GM18508 (cell line): Measurements from ENCODE around the gene ACACA.

ENCODE experiments used
- ATAC-seq: cut with Tn5 transposase; IDR thresholded peaks from one replicate; pipeline ENCODE4 v1.9.1; 2021; ENCODE audit warnings: moderate number of reproducible peaks; ENCODE audit not compliant: insufficient read depth, unreplicated experiment

ACACA gene

DNA sequence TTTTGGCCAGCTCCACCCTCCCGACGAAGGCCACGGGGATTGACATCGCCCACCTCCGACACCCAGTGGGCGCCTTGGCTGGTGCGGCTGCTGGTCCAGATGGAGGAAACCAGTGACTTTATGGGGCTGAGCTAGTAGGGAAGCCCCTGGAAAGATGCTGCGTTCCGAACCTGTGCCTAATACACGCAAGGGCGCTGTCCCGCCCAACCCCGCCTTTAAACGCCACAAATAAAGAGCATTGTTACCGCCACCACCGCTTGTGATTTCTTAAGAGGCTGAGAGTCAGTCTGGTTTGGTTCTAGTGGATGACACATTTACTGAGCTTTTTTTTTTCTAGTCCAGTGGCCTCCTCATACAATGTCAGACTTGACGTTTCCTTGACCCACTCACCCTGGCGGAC is 350.0 kb downstream of the ACACA start:
- no peak for ATAC-seq

DNA sequence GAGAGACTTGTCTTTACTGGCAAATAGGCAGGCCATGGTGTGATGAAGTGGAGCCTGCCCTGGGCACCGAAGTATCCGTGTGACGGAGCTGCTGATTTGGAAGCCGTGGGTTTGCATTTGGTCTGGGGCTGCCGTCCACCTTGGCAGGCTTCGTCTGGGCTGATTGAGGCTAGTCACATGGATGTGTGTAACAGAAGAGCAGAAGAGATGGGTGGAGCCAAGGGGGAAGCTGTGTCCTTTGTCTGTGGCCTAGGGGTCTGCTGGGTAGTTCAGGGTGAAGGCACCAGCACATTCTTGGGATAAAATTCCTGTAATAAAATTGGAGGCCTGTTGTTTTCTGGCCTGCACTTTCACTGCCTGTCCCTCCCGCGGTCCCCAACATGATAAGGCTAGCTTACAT is 351.7 kb downstream of the ACACA start:
- no peak for ATAC-seq

DNA sequence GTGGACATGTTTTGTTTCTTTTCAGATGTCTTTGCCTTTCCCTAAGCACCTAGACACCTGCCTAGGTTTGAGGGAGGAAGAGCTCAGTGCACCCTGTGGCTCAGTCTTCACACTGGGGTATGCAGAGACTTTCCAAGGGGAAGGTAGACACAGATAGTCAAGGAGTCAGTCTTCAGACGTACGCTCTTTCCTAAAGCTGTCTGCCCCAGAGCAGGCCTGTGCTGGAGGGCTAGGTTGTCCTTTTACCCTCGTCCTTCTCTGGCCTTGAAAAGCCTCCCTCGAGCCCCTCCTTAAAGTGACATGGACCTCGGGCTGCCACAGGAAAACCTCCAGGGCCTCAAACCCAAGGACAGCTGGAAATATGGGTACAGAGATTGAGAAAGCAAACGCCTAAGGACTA is 354.2 kb downstream of the ACACA start:
- ATAC-seq, result no peak

DNA sequence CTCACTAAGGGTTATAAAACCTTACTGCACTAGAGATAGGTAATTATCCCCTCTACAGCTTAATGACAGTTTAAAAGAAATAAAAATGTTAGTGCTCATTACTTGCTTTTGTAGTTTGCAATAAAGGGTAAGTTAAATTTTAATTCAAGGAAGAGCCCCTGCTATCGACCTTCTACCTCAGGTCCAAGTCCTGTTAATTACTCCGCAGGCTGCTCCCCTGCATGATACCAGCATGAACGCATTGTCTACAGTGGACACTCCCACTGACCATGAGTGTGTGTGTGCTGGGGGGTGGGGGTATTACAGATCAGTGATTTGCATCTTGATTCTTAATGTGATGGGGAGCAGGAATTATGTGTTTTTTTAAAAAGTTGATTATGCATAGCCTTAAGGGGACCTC is 354.8 kb downstream of the ACACA start:
- ATAC-seq, result no peak

DNA sequence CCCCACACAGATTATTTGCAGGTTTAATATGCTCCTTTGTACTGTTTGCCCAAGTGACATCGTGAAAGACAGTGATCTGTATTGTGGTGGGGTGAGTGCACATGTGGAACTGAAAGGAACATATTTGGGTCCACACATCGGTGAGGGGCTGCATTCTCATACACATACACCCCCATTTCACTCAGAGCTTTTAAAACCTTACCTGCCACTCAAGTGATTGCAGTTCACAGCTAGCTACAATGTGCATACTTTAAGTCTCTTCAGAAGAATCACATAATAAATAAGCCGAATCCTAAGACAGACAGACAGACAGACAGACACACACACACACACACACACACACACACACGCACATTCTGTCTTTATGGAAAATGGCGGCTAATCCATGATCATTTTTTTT is 355.3 kb downstream of the ACACA start:
- no peak for ATAC-seq

DNA sequence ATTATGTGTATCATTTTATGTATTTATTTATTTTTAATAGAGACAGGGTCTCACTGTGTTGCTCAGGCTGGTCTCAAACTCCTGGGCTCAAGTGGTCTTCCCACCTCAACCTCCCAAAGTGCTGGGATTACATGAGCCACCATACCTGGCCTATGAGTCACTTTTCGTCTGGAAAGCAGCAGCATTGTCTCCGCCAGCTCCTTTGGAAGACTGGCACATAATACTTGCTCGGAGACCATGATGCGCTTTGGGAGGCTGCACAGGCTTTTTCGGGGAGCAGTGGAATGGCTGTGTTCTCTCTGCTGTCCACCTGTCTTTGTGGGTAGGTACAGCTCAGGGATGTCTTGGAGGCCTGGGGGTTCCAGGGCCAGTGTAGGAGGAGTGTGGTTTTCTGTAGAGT is 355.7 kb downstream of the ACACA start:
- no peak for ATAC-seq

DNA sequence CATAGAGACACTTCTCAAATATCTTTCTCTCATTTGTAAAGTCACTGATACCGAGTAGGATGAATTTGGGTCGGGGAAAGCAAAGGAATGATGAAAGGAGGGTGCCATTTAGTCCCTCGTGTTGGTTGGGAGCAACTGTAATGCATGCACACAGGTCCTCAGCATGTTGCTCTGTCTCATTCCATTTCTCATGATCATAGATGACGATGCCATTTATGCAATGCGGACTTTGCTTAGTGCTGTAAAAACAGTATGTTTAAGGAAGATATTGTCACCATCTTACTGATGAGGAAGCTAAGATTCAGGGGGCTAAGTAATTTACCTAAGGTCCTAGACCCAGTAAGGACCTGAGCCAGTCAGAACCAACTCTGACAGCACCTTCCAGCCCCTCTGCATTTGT is 357.8 kb downstream of the ACACA start:
- no peak for ATAC-seq

DNA sequence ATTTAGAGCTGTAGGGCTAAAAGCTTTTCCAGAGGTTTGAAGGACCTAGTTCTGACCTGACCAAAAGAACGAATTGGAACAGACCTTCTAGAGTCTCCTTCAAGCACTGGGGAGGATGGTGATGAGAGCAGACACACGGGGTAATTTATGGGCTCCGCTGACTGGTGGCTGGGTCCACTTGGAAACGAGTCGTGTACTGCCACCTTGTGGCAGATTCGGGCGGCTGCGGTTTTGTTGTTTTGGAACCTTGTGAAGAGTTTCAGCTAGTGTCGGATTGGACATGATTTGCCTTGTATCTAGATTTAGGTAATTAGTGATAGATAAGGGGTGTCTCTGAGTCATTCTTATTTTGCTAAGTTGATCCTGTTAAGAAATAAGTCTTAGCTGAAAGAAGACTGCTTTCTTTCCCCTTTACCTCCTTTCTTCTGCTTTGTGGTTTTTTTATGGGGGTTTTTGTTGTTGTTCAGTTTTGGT is 359.0 kb downstream of the ACACA start:
- no peak for ATAC-seq

DNA sequence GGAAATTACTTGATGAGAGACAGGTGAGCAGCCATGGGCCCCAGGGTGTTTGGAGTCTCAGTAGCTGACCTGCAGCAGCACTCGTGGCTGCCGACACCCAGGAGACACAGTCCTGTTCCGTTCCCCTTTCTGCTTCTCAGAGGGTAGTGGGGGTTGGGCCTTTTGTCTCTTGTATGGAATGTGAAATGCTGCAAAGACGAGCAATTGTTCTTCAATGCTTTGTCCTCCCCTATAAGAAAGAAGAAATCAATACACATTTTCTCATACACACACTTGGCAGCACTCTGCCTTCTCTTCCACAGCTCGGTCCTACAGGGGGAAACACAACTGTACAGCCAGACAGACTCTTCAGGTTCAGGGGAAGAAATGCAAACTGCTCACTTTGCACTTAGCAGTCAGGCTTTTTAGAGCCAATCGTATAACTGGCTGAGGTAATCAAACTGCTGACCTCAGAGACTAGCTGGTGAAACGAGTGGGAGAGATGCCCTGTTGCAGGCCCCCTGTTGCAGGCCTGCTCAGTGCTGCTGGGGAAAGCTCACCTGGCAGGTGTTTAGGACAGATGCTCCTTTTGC is 361.2 kb downstream of the ACACA start:
- ATAC-seq, result no peak

DNA sequence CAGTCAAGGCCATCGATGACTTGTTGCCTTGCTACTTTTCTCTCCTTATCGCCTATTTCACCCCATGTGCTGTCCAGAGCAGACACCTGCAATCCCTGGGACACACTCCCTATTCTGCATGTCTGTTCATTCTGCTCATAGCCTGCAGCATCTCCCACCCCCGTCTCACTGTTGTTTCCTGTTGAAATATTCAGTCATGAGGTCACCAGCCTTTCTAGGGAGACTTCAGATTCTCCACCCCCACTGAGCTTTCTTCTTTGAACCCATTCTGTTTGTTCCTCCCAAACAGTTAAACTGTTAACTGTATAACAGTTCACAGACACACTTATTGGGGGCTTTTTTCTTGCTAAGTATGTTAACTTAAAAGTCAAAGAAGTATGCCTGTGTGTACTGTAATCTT is 363.4 kb downstream of the ACACA start:
- no peak for ATAC-seq

DNA sequence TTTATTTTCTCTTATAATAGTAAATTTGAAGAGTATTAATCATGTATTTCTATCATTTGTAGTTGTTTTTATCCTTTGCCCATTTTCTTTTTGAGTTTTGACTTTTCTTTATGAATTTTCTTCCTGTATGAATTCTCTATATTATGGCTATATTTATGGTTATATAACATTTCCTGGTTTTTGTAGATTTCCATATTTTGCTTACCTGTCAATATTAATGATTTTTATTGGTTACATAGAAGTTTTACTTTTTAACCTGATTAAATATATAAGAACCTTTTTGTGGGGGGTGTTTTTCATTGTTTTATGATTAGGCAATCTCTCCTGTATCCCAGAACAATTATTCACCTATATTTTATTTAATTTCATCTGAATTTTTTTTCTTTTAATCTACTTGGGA is 364.7 kb downstream of the ACACA start:
- no peak for ATAC-seq

DNA sequence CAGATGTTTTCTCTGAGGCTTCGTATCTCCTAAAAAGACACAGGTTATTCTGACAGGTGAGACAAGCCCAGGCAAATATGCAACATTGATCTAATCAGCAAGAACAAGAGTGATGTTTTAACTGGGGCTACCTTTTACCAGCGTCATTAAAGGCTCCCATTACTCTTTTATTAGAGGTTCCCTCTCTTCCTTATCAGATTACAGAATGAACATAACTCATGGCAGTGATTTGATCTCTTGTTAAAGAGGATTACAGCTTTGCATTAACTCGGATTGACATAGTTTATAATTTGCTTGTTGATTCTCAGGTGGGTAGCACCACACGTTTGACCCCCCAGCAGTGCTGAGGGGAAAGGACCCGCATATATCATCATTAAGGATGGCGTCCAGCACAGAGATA is 367.4 kb downstream of the ACACA start:
- no peak for ATAC-seq

DNA sequence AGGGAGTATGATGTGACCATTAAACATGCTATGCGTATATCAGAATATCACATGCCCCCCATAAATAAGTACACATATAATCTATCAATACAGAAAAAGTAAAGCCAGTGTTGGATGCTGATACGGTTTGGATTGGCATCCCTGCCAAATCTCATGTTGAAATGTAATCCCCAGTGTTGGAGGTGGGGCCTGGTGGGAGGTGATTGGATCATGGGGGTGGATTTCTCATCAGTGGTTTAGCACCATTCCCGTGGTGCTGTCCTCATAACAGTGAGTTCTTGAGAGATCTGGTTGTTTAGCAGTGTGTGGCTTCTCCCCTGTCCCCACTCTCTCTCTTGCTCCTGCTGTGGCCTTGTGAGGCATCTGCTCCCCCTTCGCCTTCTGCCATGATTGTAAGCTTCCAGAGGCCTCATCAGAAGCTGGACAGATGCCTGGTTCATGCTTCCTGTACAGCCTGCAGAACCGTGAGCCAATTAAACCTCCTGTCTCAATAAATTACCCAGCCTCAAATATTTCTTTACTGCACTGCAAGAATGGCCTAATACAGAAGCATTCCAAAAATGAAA is 369.0 kb downstream of the ACACA start:
- no peak for ATAC-seq
